ENCODE data around the gene BRD8.
"Not testable (repeated sequence)": the region's sequence is repeated elsewhere in the genome, so short reads cannot be mapped to it uniquely, and the experiment has no call there.

- TF ChIP-seq CTCF (IDR thresholded peaks at IDR 0.05); JUN (CRISPR knock-in tag; IDR thresholded peaks at IDR 0.05); NR2C2 (CRISPR knock-in tag; IDR thresholded peaks at IDR 0.05); GABPB1 (CRISPR knock-in tag; IDR thresholded peaks at IDR 0.05); CREB1 (CRISPR knock-in tag; IDR thresholded peaks at IDR 0.05); MAX (CRISPR knock-in tag; IDR thresholded peaks at IDR 0.05): not testable (repeated sequence)
These were observed 22.5 kb downstream of the BRD8 start for GRCh38 chr5:138155977-138156376.
